Activated CD8-positive, alpha-beta T cell treated with anti-CD3 and anti-CD28 coated beads, Interleukin-2, amount 10 ng/mL, durations not matched to agents 7 days and 5 days (primary cell): ENCODE results near the gene GALNT2. TPM values are rescaled to one million over a fixed set of nuclear protein-coding genes. Genes with fewer than 3 reads are reported as not detected.

Experiments
- ATAC-seq: fragments of 150-1000 bp; cut with Tn5 transposase; one replicate; pipeline ENCODE4 v1.10.0; 2021; ENCODE audit warnings: moderate library complexity
- CTCF ChIA-PET: fragments of 350-600 bp; sonication (Branson Sonifier 250); formaldehyde crosslinking; loops from one replicate; lab custom pipeline; 2021; ENCODE audit warnings: antibody characterized with exemption; lab: Charles Lee
- POLR2A ChIA-PET: fragments of 350-600 bp; sonication (Branson Sonifier 250); formaldehyde crosslinking; loops from one replicate; lab custom pipeline; 2021; ENCODE audit warnings: antibody characterized with exemption; lab: Charles Lee
- DNase-seq: peaks from one replicate; pipeline ENCODE4 v3.0.0-alpha.2; 2020
- H3K27ac Mint-ChIP-seq: one replicate; pipeline ENCODE4 v1.8.0; 2021; ENCODE audit warnings: mild to moderate bottlenecking, mixed read lengths
- H3K27me3 Mint-ChIP-seq: one replicate; pipeline ENCODE4 v1.8.0; 2021; ENCODE audit warnings: low read depth, mixed read lengths
- H3K36me3 Mint-ChIP-seq: one replicate; pipeline ENCODE4 v1.8.0; 2021; ENCODE audit warnings: low read depth, mixed read lengths
- H3K4me1 Mint-ChIP-seq: one replicate; pipeline ENCODE4 v1.8.0; 2021; ENCODE audit warnings: low read depth, mixed read lengths
- H3K4me3 Mint-ChIP-seq: one replicate; pipeline ENCODE4 v1.8.0; 2021; ENCODE audit warnings: mild to moderate bottlenecking, mixed read lengths
- H3K9me3 Mint-ChIP-seq: one replicate; pipeline ENCODE4 v1.8.0; 2022; ENCODE audit warnings: mixed read lengths; ENCODE audit not compliant: insufficient read depth
- total RNA-seq, 2 experiments: library from RNA; stranded (reverse); gene quantifications; one replicate each; pipeline ENCODE4 v1.2.3, GENCODE V29; 2021

GALNT2 gene
- total RNA-seq, 2 experiments from 2014 or later = 20.7 to 21.2 TPM

DNA sequence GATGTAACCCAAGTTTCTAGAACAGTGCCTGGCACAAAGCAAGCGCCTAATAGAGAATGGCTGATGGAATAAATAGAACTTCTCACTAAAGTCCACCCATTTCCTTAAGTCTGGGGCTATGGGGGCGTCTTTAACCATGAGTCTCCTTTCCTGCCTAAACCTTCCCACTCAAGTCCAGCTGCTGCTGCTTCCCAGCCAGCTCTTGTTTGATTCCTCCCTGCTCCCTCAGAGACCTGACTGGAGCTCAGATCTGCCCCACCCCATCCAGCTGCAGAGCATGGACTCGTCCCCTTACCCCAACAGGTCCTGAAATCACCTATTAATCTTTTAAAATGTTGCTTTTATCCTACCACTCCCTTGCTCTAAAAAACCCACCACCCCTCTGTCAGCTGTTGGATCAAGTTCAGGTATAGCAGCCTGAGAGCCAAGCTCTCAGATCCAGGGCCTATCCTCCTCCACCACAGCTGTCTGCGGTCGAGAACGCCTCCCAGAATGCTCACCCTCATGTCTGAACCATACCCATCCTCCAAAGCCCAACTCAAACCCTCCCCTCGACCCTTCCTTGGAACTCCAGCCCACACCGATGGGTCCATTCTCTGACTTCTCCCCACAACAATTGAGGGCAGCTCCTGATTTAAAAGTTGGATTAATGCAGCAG lies 12.8 kb upstream of the GALNT2 start:
- CTCF ChIA-PET = no interaction called here
- Mint-ChIP-seq H3K4me3 (no peak overlapping the region), H3K27ac (no peak overlapping the region), H3K36me3 (no peaks in the 10 kb centered on the region), H3K4me1 (peaks cover 7% of the 10 kb centered on the region), H3K9me3 (no peaks in the 10 kb centered on the region), H3K27me3 (peaks cover 10% of the 10 kb centered on the region)
- no peak for DNase-seq
- POLR2A ChIA-PET = no interaction called here
- ATAC-seq = no peak

- H3K9me3 Mint-ChIP-seq = no peaks in the 10 kb centered on the region
- ATAC-seq (no peak), DNase-seq (no peak)
- H3K36me3 Mint-ChIP-seq = no peaks in the 10 kb centered on the region
- H3K4me3 Mint-ChIP-seq = no peak overlapping the region
- POLR2A ChIA-PET = no interaction called here
- no peak overlapping the region for H3K27ac Mint-ChIP-seq
- H3K27me3 Mint-ChIP-seq = peaks cover 26% of the 10 kb centered on the region
- CTCF ChIA-PET = interaction anchor here (1.2 kb wide), 1 partner anchor 11 kb away, joined by 3 read pairs; the partner anchor contains the start of gene GALNT2
- peaks cover 5% of the 10 kb centered on the region for H3K4me1 Mint-ChIP-seq
Measured at GRCh38 chr1:230056098-230056497, 10.9 kb upstream of the GALNT2 start.

- H3K36me3 Mint-ChIP-seq = no peaks in the 10 kb centered on the region
- CTCF ChIA-PET = no interaction called here
Measured at GRCh38 chr1:230057100-230057499, 9.9 kb upstream of the GALNT2 start.

GRCh38 chr1:230057681-230058565 lies 9.1 kb upstream of the GALNT2 start:
- H3K9me3 Mint-ChIP-seq = peaks cover 7% of the 10 kb centered on the region
- ATAC-seq = no peak
- ChIA-PET CTCF (interaction anchor here (0.5 kb wide), 1 partner anchor 44 kb away, joined by 3 read pairs; no protein-coding TSS in a partner anchor), POLR2A (interaction anchor here (1.1 kb wide), 1 partner anchor 9 kb away, joined by 4 read pairs; no protein-coding TSS in a partner anchor)
- H3K27ac Mint-ChIP-seq = no peak overlapping the region
- H3K4me1 Mint-ChIP-seq = no peaks in the 10 kb centered on the region
- H3K27me3 Mint-ChIP-seq = peaks cover 35% of the 10 kb centered on the region
- no peaks in the 10 kb centered on the region for H3K36me3 Mint-ChIP-seq
- H3K4me3 Mint-ChIP-seq = no peak overlapping the region
- no peak for DNase-seq

More at GRCh38 chr1:230057100-230057499, 9.9 kb upstream of the GALNT2 start:
- no peaks in the 10 kb centered on the region for H3K4me1 Mint-ChIP-seq
- H3K9me3 Mint-ChIP-seq = peaks cover 2% of the 10 kb centered on the region
- H3K27ac Mint-ChIP-seq = no peak overlapping the region
- ATAC-seq (no peak), DNase-seq (no peak)
- H3K4me3 Mint-ChIP-seq = no peak overlapping the region
- POLR2A ChIA-PET = interaction anchor here (1.1 kb wide), 1 partner anchor 8 kb away, joined by 4 read pairs; no protein-coding TSS in a partner anchor
- peaks cover 32% of the 10 kb centered on the region for H3K27me3 Mint-ChIP-seq

DNA sequence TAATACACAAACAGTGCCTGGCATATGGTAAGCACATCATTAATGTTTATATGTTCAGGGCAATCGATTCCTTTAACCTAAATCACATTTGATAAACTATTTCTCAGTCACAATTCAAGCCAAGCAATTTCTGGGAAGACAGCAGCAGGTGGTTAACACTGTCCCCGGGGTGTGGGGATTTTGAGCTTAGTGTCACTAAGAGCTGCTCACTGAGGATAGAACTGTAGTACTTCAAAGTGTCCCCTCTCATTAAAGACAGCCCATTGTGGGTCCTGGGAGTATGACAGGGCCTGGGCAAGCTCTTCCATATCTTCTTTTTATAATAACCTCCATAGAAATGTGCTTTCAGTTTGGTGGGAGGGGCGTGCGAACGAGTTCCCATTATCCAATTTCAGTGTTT lies 8.4 kb upstream of the GALNT2 start:
- ATAC-seq = no peak
- ChIA-PET POLR2A (no interaction called here), CTCF (interaction anchor here (0.5 kb wide), 1 partner anchor 43 kb away, joined by 3 read pairs; no protein-coding TSS in a partner anchor)
- Mint-ChIP-seq H3K4me3 (no peak overlapping the region), H3K27ac (no peak overlapping the region), H3K36me3 (no peaks in the 10 kb centered on the region), H3K9me3 (peaks cover 7% of the 10 kb centered on the region), H3K27me3 (peaks cover 35% of the 10 kb centered on the region), H3K4me1 (no peaks in the 10 kb centered on the region)
- DNase-seq = no peak

DNA sequence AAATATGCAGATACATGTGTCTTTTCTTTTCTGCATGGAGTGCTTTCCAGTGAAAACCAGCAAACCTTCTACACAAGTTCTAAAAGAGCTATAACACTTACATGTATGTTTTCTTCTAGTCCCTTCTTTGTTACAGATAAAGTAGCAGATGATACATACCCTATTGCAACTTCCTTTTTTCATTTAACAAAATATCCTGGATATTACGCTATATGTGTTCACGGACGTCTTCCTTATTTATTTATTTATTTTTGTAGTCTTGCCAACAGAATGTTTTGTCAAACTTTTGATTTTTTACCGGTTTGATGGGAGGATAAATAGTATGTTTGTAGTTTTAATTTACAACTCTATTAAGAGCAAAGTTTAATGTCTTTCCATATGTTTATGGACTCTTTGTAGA lies 5.2 kb upstream of the GALNT2 start:
- ChIA-PET CTCF (no interaction called here), POLR2A (no interaction called here)
- H3K36me3 Mint-ChIP-seq = peaks cover 2% of the 10 kb centered on the region
- DNase-seq = no peak
- no peak for ATAC-seq
- H3K27ac Mint-ChIP-seq = no peak overlapping the region
- peaks cover 30% of the 10 kb centered on the region for H3K27me3 Mint-ChIP-seq
- peaks cover 12% of the 10 kb centered on the region for H3K9me3 Mint-ChIP-seq
- H3K4me3 Mint-ChIP-seq = no peak overlapping the region
- H3K4me1 Mint-ChIP-seq = peaks cover 11% of the 10 kb centered on the region

DNA sequence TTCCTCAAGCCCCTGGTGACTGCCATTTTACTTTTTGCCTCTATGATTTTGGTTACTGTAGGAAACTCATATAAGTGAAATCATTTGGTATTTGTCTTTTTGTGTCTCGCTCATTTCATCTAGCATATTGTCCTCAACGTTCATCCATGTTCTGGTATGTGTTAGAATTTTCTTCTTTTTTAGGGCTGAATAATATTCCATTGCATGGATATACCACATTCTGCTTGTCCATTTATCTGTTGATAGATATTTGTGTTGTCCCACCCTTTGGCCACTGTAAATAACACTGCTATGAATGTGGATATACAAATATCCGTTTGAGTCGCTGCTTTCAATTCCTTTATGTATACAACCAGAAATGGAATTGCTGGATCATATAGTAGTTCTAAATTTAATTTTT lies 4.5 kb upstream of the GALNT2 start:
- H3K4me3 Mint-ChIP-seq = no peak overlapping the region
- ATAC-seq = no peak
- ChIA-PET CTCF (no interaction called here), POLR2A (no interaction called here)
- peaks cover 11% of the 10 kb centered on the region for H3K4me1 Mint-ChIP-seq
- H3K36me3 Mint-ChIP-seq = peaks cover 2% of the 10 kb centered on the region
- peaks cover 12% of the 10 kb centered on the region for H3K9me3 Mint-ChIP-seq
- H3K27ac Mint-ChIP-seq = no peak overlapping the region
- peaks cover 26% of the 10 kb centered on the region for H3K27me3 Mint-ChIP-seq
- DNase-seq = no peak

DNA sequence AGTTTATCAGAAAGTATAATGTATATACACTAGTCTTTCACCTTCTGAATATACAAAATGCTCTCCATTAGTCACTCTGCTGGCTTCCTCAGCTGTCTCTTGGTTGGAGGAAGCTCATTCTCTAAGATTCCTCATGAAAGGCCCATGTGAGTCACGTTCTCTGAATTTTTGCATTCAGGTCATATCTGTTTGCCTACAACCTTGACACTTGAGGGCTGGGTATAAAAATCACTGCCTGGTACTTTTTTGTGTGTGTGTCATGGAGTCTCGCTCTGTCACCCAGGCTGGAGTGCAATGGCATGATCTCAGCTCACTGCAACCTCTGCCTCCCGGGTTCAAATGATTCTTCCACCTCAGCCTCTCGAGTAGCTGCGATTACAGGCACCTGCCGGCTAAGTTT lies 2.8 kb upstream of the GALNT2 start:
- Mint-ChIP-seq H3K36me3 (peaks cover 2% of the 10 kb centered on the region), H3K4me1 (peaks cover 22% of the 10 kb centered on the region), H3K9me3 (peaks cover 12% of the 10 kb centered on the region), H3K27ac (no peak overlapping the region), H3K27me3 (peaks cover 24% of the 10 kb centered on the region), H3K4me3 (no peak overlapping the region)
- ChIA-PET POLR2A (interaction anchor here (0.6 kb wide), 1 partner anchor 171 kb away, joined by 7 read pairs; no protein-coding TSS in a partner anchor), CTCF (no interaction called here)
- no peak for ATAC-seq
- no peak for DNase-seq

DNA sequence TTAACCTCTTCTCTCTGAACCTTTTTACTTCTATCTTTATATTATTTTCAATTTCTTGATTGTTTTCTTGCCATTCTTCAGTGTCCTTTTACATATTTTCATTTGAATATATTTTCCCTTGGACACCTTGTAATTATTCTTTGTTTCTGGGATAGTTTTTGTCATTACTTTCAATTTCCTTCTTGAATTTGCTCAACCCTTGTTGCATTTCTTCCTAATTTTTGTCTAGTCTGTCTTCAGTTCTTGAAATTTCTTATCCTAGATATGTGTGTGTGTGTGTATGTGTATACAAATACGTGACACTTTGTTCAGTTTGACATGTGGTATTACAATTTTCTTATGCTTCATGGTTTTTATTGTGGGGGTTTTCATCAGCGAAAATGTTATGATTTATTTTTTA lies 1.9 kb upstream of the GALNT2 start:
- H3K27me3 Mint-ChIP-seq = peaks cover 18% of the 10 kb centered on the region
- CTCF ChIA-PET = interaction anchor here (0.6 kb wide), 1 partner anchor 45 kb away, joined by 3 read pairs; no protein-coding TSS in a partner anchor

DNA sequence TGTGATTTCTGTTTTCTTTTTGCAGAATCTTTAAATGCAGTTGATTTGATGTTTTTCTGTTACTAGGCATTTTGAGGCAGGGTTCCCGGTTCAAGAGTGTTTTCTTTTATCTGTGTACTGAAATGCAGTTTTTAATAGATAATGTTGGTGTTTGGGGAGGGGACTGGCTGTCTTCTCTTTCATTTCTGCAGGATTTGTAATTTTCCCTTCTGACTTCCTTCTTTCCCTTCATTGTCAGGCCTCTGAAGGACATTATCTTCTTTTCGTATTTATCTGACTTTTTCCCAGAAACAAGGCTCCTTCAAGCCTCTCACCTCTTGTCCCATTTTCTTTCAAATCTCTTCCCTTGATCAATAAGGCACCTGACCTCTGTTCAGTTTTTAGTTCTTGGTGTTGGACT lies 1.5 kb upstream of the GALNT2 start:
- Mint-ChIP-seq H3K4me3 (peak overlapping the region; percentile 13), H3K27ac (no peak overlapping the region), H3K9me3 (peaks cover 12% of the 10 kb centered on the region), H3K27me3 (peaks cover 14% of the 10 kb centered on the region), H3K36me3 (peaks cover 2% of the 10 kb centered on the region), H3K4me1 (peaks cover 32% of the 10 kb centered on the region)
- ChIA-PET CTCF (interaction anchor here (0.6 kb wide), 1 partner anchor 45 kb away, joined by 3 read pairs; no protein-coding TSS in a partner anchor), POLR2A (interaction anchor here (1.7 kb wide), 1 partner anchor 54 kb away, joined by 4 read pairs; no protein-coding TSS in a partner anchor)
- ATAC-seq (no peak), DNase-seq (no peak)

More for the DNA sequence above, 1.9 kb upstream of the GALNT2 start:
- Mint-ChIP-seq H3K4me3 (peak overlapping the region; percentile 13), H3K36me3 (peaks cover 2% of the 10 kb centered on the region), H3K4me1 (peaks cover 29% of the 10 kb centered on the region), H3K9me3 (peaks cover 12% of the 10 kb centered on the region), H3K27ac (no peak overlapping the region)
- ATAC-seq (no peak), DNase-seq (no peak)
- POLR2A ChIA-PET = no interaction called here

DNA sequence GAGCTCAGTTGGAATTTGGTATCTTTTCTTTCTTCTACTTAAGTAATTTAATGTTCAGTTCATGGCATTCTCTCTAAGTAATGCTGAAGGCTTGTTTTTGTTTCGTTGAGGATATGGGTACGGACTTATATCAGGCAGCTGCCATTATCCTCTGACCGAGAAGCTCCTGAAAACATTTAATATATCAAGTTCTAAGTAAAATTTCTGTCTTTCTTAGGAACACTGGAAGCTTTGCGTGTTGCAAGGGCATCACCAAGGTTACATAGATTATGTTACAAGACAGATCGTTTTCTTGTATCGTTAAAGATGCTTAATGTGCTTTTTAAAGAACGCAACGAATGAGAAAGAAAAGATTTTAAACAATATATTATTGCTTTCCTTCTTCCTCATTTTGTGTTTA lies 1.0 kb upstream of the GALNT2 start:
- no peak for DNase-seq
- Mint-ChIP-seq H3K9me3 (peaks cover 12% of the 10 kb centered on the region), H3K4me1 (peaks cover 32% of the 10 kb centered on the region), H3K27ac (peak overlapping the region; percentile 87), H3K27me3 (peaks cover 10% of the 10 kb centered on the region), H3K36me3 (peaks cover 2% of the 10 kb centered on the region), H3K4me3 (peak overlapping the region; percentile 83)
- ATAC-seq = no peak
- ChIA-PET CTCF (interaction anchor here (0.6 kb wide), 1 partner anchor 44 kb away, joined by 3 read pairs; no protein-coding TSS in a partner anchor), POLR2A (interaction anchor here (0.6 to 1.7 kb wide), 2 partner anchors 54 to 103 kb away, joined by 3 to 4 read pairs; no protein-coding TSS in a partner anchor)
